ENCODE results near the gene TMEM26. TPM values are rescaled to one million over a fixed set of nuclear protein-coding genes. Genes with fewer than 3 reads are reported as not detected.
A peak's percentile ranks its signal among the peaks of the same experiment; 100 is the strongest.

TMEM26 gene
- total and polyA plus RNA-seq, 2 of the 13 experiments (the other 11 are each of a cell fraction or from before 2014, with no cell fraction given) = not detected

DNA sequence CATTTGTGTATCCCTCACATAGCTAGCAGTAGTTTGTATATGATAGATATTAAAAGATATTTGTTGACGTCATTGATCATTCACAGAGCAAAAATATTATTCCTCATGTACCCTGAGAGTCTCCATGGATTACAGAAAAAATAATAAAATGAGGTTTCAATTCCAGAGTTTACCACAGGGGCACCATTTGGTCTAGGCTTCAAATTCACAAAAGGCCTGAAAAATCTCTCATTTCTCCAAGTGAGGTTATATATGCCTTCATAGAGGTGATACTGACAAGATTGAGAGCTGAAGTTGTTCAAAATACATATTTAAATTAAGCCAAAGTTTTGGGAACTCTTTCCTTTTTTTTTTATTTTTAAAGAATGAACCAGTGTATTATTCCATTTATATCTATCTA lies 52.7 kb downstream of the TMEM26 start:
- in situ Hi-C loops (cut with HindIII; ENCODE audit: extremely low pct_ligation_motif_present, low pct_unique_long_range_greater_than_20kb) = no loop called here
- no peak overlapping the region for H3K9ac ChIP-seq (ENCODE audit: insufficient read depth, low read depth, low read length)
- ATAC-seq = no peak
- BruUV-seq (replicated peaks) = no TSS peak
- no peak overlapping the region for H2AFZ ChIP-seq (ENCODE audit: low read length)
- no peak overlapping the region for H3K4me2 ChIP-seq (ENCODE audit: low read depth, low read length)
- H3K4me1 ChIP-seq (ENCODE audit: insufficient read depth, low read length) = 0 out of 2 replicates have a peak, but pooled peaks cover 5% of the 10 kb centered on the region
- POLR2A ChIA-PET = no interaction called here
- no peak for FAIRE-seq
- H3K36me3 ChIP-seq (replicated peaks in 1 of 2; ENCODE audit: control insufficient read depth in 1 of 2, insufficient read depth in 2 of 2, low read length in 2 of 2) = no peaks in the 10 kb centered on the region
- H3K79me2 ChIP-seq (ENCODE audit: insufficient read depth, low read length) = no peaks in the 10 kb centered on the region
- H3K27ac ChIP-seq (ENCODE audit: extremely low read length, insufficient read depth, low read length) = no peak overlapping the region
- 3% methylated on average over 1 of the region's 1 CpG for WGBS (ENCODE audit: low lambda C conversion rate)
- no peaks in the 10 kb centered on the region; a peak in 1 of 5 replicates for H3K27me3 ChIP-seq (ENCODE audit: control insufficient read depth in 1 of 2, insufficient read depth in 2 of 2, low read length in 2 of 2)
- intact Hi-C loops (cut with micrococcal nuclease; ENCODE audit: unreplicated experiment) = no loop called here
- no peak for DNase-seq (ENCODE audit: low spot score)
- TF ChIP-seq ZNF777 (CRISPR knock-in tag; IDR thresholded peaks at IDR 0.05) = no peak
- TF ChIP-seq ATF7 (IDR thresholded peaks at IDR 0.05) = peak; percentile 82
- no peak for TF ChIP-seq ATF7 (CRISPR knock-in tag; IDR thresholded peaks at IDR 0.05)
- TF ChIP-seq CREB1 (IDR thresholded peaks at IDR 0.05) = peak; percentile 45; the same call in 1 of the 2 replicates
- no peak for TF ChIP-seq CREB1 (CRISPR knock-in tag; IDR thresholded peaks at IDR 0.05)
- CTCF ChIA-PET (ENCODE audit: low intra/inter-chr PET ratio, low total read pairs) = no interaction called here
- no peaks in the 10 kb centered on the region for H3K9me3 ChIP-seq (ENCODE audit: low read length)
- no peaks in the 10 kb centered on the region for H4K20me1 ChIP-seq (ENCODE audit: insufficient read depth, low read length)
- no peak overlapping the region for H3K4me3 ChIP-seq (replicated peaks in 1 of 3; ENCODE audit: insufficient read depth in 1 of 3, low read depth in 2 of 3, low read length in 3 of 3)

DNA sequence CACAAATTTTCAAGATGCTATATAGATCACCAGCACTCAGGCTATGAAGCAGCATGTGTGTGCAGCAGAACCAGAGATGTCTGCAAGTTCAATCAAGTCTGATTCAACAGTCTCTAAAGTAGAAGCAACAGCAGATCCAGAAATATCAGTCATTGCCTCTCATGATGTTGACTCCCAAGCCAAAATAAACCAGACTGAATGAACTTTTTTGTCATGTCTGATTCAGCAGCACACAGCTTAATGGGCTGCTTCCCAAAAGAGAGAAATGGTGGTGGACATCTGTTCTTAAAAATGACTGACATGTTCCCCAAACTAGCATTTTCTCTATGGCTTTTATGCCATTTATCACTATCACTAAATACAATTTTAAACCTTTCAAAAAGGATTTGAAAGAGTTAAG lies 53.8 kb downstream of the TMEM26 start:
- TF ChIP-seq, protein P1, sequence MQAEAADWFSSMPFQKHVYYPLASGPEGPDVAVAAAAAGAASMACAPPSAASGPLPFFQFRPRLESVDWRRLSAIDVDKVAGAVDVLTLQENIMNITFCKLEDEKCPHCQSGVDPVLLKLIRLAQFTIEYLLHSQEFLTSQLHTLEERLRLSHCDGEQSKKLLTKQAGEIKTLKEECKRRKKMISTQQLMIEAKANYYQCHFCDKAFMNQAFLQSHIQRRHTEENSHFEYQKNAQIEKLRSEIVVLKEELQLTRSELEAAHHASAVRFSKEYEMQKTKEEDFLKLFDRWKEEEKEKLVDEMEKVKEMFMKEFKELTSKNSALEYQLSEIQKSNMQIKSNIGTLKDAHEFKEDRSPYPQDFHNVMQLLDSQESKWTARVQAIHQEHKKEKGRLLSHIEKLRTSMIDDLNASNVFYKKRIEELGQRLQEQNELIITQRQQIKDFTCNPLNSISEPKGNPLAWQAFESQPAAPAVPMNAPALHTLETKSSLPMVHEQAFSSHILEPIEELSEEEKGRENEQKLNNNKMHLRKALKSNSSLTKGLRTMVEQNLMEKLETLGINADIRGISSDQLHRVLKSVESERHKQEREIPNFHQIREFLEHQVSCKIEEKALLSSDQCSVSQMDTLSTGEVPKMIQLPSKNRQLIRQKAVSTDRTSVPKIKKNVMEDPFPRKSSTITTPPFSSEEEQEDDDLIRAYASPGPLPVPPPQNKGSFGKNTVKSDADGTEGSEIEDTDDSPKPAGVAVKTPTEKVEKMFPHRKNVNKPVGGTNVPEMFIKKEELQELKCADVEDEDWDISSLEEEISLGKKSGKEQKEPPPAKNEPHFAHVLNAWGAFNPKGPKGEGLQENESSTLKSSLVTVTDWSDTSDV (CRISPR knock-in tag; IDR thresholded peaks at IDR 0.05) = no peak
- TF ChIP-seq, protein P2, sequence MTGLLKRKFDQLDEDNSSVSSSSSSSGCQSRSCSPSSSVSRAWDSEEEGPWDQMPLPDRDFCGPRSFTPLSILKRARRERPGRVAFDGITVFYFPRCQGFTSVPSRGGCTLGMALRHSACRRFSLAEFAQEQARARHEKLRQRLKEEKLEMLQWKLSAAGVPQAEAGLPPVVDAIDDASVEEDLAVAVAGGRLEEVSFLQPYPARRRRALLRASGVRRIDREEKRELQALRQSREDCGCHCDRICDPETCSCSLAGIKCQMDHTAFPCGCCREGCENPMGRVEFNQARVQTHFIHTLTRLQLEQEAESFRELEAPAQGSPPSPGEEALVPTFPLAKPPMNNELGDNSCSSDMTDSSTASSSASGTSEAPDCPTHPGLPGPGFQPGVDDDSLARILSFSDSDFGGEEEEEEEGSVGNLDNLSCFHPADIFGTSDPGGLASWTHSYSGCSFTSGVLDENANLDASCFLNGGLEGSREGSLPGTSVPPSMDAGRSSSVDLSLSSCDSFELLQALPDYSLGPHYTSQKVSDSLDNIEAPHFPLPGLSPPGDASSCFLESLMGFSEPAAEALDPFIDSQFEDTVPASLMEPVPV (CRISPR knock-in tag; IDR thresholded peaks at IDR 0.05) = no peak
- TF ChIP-seq, protein P3, sequence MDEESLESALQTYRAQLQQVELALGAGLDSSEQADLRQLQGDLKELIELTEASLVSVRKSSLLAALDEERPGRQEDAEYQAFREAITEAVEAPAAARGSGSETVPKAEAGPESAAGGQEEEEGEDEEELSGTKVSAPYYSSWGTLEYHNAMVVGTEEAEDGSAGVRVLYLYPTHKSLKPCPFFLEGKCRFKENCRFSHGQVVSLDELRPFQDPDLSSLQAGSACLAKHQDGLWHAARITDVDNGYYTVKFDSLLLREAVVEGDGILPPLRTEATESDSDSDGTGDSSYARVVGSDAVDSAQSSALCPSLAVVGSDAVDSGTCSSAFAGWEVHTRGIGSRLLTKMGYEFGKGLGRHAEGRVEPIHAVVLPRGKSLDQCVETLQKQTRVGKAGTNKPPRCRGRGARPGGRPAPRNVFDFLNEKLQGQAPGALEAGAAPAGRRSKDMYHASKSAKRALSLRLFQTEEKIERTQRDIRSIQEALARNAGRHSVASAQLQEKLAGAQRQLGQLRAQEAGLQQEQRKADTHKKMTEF (CRISPR knock-in tag; IDR thresholded peaks at IDR 0.05) = no peak
- TF ChIP-seq POLR2G (IDR thresholded peaks at IDR 0.05; ENCODE audit: low read depth, low read length) (no peak), ZNF20 (CRISPR knock-in tag; IDR thresholded peaks at IDR 0.05) (no peak), SP2 (CRISPR knock-in tag; IDR thresholded peaks at IDR 0.05) (no peak), SRSF9 (IDR thresholded peaks at IDR 0.05; ENCODE audit: borderline replicate concordance, insufficient read depth, low read depth, low read length, poor library complexity, severe bottlenecking) (no peak), PPARG (CRISPR knock-in tag; conservative IDR thresholded peaks at IDR 0.05) (no peak)
- FAIRE-seq (no peak), DNase-seq (ENCODE audit: low spot score) (no peak), ATAC-seq (no peak)
- Histone ChIP-seq H3K4me2 (ENCODE audit: low read depth, low read length) (no peak overlapping the region), H3K4me3 (replicated peaks in 1 of 3; ENCODE audit: insufficient read depth in 1 of 3, low read depth in 2 of 3, low read length in 3 of 3) (no peak overlapping the region), H3K9ac (ENCODE audit: insufficient read depth, low read depth, low read length) (no peak overlapping the region), H4K20me1 (ENCODE audit: insufficient read depth, low read length) (no peaks in the 10 kb centered on the region), H3K27me3 (ENCODE audit: control insufficient read depth in 1 of 2, insufficient read depth in 2 of 2, low read length in 2 of 2) (no peaks in the 10 kb centered on the region; a peak in 1 of 5 replicates), H3K79me2 (ENCODE audit: insufficient read depth, low read length) (no peaks in the 10 kb centered on the region), H2AFZ (ENCODE audit: low read length) (no peak overlapping the region), H3K4me1 (ENCODE audit: insufficient read depth, low read length) (0 out of 2 replicates have a peak, but pooled peaks cover 5% of the 10 kb centered on the region), H3K27ac (ENCODE audit: extremely low read length, insufficient read depth, low read length) (no peak overlapping the region), H3K36me3 (replicated peaks in 1 of 2; ENCODE audit: control insufficient read depth in 1 of 2, insufficient read depth in 2 of 2, low read length in 2 of 2) (no peaks in the 10 kb centered on the region), H3K9me3 (ENCODE audit: low read length) (no peaks in the 10 kb centered on the region)
- intact Hi-C loops (cut with micrococcal nuclease; ENCODE audit: unreplicated experiment) = no loop called here
- ChIA-PET POLR2A (no interaction called here), CTCF (ENCODE audit: low intra/inter-chr PET ratio, low total read pairs) (no interaction called here)
- BruUV-seq (replicated peaks) = no TSS peak
- in situ Hi-C loops (cut with HindIII; ENCODE audit: extremely low pct_ligation_motif_present, low pct_unique_long_range_greater_than_20kb) = no loop called here
